OCI-LY7 (cell line): Measurements from ENCODE around the gene BZW1.

Experiments
- EZH2phosphoT487 ChIP-seq: fragments of 200-600 bp; sonication (generic); IDR thresholded peaks from 2 replicates; pipeline ENCODE4 v1.6.1; 2018; ENCODE audit warnings: low read depth, borderline replicate concordance, mild to moderate bottlenecking, mixed run types, antibody characterized with exemption, low read length, moderate library complexity, mixed read lengths
- TF ChIP-seq, protein P1 (sequence below): fragments of 200-600 bp; sonication (generic); conservative IDR thresholded peaks from 2 replicates; pipeline ENCODE4 v1.5.1; 2014; ENCODE audit warnings: mild to moderate bottlenecking, antibody characterized with exemption, low read length, moderate library complexity, mixed read lengths

- TF ChIP-seq, protein P1, sequence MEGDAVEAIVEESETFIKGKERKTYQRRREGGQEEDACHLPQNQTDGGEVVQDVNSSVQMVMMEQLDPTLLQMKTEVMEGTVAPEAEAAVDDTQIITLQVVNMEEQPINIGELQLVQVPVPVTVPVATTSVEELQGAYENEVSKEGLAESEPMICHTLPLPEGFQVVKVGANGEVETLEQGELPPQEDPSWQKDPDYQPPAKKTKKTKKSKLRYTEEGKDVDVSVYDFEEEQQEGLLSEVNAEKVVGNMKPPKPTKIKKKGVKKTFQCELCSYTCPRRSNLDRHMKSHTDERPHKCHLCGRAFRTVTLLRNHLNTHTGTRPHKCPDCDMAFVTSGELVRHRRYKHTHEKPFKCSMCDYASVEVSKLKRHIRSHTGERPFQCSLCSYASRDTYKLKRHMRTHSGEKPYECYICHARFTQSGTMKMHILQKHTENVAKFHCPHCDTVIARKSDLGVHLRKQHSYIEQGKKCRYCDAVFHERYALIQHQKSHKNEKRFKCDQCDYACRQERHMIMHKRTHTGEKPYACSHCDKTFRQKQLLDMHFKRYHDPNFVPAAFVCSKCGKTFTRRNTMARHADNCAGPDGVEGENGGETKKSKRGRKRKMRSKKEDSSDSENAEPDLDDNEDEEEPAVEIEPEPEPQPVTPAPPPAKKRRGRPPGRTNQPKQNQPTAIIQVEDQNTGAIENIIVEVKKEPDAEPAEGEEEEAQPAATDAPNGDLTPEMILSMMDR = no peak
- no peak for TF ChIP-seq EZH2phosphoT487
Measured at GRCh38 chr2:200781616-200782015, 30.1 kb upstream of the BZW1 start.
